Neutrophil (primary cell): ENCODE measurements around the gene EPHA6.

Source experiments
- H3K27ac ChIP-seq: fragments of 200-600 bp; sonication (generic); 2 replicates; pipeline ENCODE4 v1.5.1; 2016; ENCODE audit warnings: mild to moderate bottlenecking, moderate library complexity
- H3K27me3 ChIP-seq: fragments of 200-600 bp; sonication (generic); 2 replicates; pipeline ENCODE4 v1.6.0; 2016; ENCODE audit warnings: mild to moderate bottlenecking
- H3K36me3 ChIP-seq: fragments of 200-600 bp; sonication (generic); 2 replicates; pipeline ENCODE4 v1.5.1; 2017
- H3K4me1 ChIP-seq, 2 experiments: fragments of 200-600 bp in 1 of 2; sonication (generic) in 1 of 2; 1 replicate in 1 of 2; 2 replicates in 1 of 2; pipeline versions ENCODE4 v1.5.1 to v1.6.1; 2013 to 2016; ENCODE audit warnings: low read depth in 1 of 2, low read length in 1 of 2, mild to moderate bottlenecking in 1 of 2, moderate library complexity in 1 of 2; ENCODE audit not compliant: control insufficient read depth in 1 of 2, insufficient read depth in 1 of 2
- H3K4me3 ChIP-seq, 2 experiments: fragments of 200-600 bp in 1 of 2; sonication (generic) in 1 of 2; 1 replicate in 1 of 2; 2 replicates in 1 of 2; pipeline ENCODE4 v1.5.1; 2013 to 2016; ENCODE audit warnings: low read depth in 1 of 2, low read length in 1 of 2, mild to moderate bottlenecking in 1 of 2, moderate library complexity in 1 of 2
- H3K9me3 ChIP-seq: fragments of 200-600 bp; sonication (generic); 2 replicates; pipeline ENCODE4 v1.5.1; 2016
- CTCF ChIP-seq: fragments of 200-600 bp; sonication (generic); IDR thresholded peaks from 2 replicates; pipeline ENCODE4 v1.5.1; 2016; ENCODE audit warnings: antibody characterized with exemption

The EPHA6 gene

GRCh38 chr3:96813820-96814650 lies at the start of gene EPHA6:
TSS of gene EPHA6 (plus strand) at chr3:96814594.
- Histone ChIP-seq H3K27me3 (peaks cover 92% of the 10 kb centered on the region), H3K4me1 (no peaks in the 10 kb centered on the region), H3K4me3 (no peak within 1 kb of the TSS), H3K36me3 (no peaks in the 10 kb centered on the region), H3K27ac (no peak within 1 kb of the TSS), H3K9me3 (no peaks in the 10 kb centered on the region)
- no peak for TF ChIP-seq CTCF

- TF ChIP-seq CTCF = no peak
- Histone ChIP-seq H3K4me1 (no peaks in the 10 kb centered on the region), H3K27me3 (no peaks in the 10 kb centered on the region), H3K4me3 (no peak overlapping the region), H3K27ac (no peak overlapping the region), H3K9me3 (no peaks in the 10 kb centered on the region), H3K36me3 (no peaks in the 10 kb centered on the region)
Measured at GRCh38 chr3:96776818-96777217, 37.6 kb upstream of the EPHA6 start.

- no peak for TF ChIP-seq CTCF
Measured at GRCh38 chr3:96779810-96780209, 34.6 kb upstream of the EPHA6 start.

GRCh38 chr3:96796101-96796500 lies 18.3 kb upstream of the EPHA6 start:
- no peaks in the 10 kb centered on the region for H3K4me1 ChIP-seq
- no peaks in the 10 kb centered on the region for H3K9me3 ChIP-seq
- H3K4me3 ChIP-seq = no peak overlapping the region
- H3K27me3 ChIP-seq = no peaks in the 10 kb centered on the region
- no peak for TF ChIP-seq CTCF
- no peaks in the 10 kb centered on the region for H3K36me3 ChIP-seq
- no peak overlapping the region for H3K27ac ChIP-seq

More at GRCh38 chr3:96779810-96780209, 34.6 kb upstream of the EPHA6 start:
- H3K4me3 ChIP-seq = no peak overlapping the region
- no peaks in the 10 kb centered on the region for H3K36me3 ChIP-seq
- no peaks in the 10 kb centered on the region for H3K4me1 ChIP-seq
- no peaks in the 10 kb centered on the region for H3K27me3 ChIP-seq
- no peak overlapping the region for H3K27ac ChIP-seq
- no peaks in the 10 kb centered on the region for H3K9me3 ChIP-seq

GRCh38 chr3:96803870-96804269 lies 10.5 kb upstream of the EPHA6 start:
- no peak for TF ChIP-seq CTCF
- Histone ChIP-seq H3K36me3 (no peaks in the 10 kb centered on the region), H3K4me1 (no peaks in the 10 kb centered on the region), H3K27me3 (no peaks in the 10 kb centered on the region), H3K27ac (no peak overlapping the region), H3K4me3 (no peak overlapping the region), H3K9me3 (no peaks in the 10 kb centered on the region)
